IMR-90 (cell line): ENCODE data around the gene DHRS3.

Experiments used
- MXI1 ChIP-seq: IDR thresholded peaks from 2 replicates; pipeline ENCODE4 v1.6.1; 2012; ENCODE audit warnings: low read depth, mild to moderate bottlenecking, low read length, moderate library complexity, borderline replicate concordance
- POLR2A ChIP-seq: IDR thresholded peaks from 2 replicates; pipeline ENCODE4 v1.6.1; 2012; ENCODE audit warnings: mild to moderate bottlenecking, low read depth, low read length
- TF ChIP-seq, protein P1 (sequence below): conservative IDR thresholded peaks from 2 replicates; pipeline ENCODE4 v1.5.1; 2012; ENCODE audit warnings: mild to moderate bottlenecking, low read depth, low read length, improper control_type of control experiment

DNA sequence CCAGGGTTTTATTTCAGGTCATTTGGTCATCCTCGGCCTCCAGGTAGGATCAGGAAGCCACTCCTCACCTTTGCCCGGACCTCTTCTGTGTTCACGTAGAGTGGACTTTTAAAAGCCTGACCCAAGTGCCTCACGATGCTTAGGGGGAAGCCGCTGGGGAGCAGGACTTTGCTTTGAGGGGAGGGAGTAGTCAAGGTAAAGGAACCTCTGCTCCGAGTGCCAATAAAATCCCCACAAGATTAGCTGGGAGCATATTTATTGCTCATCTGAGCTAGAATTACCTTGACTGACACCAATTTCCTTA is 603 bp upstream of the DHRS3 start:
- TF ChIP-seq, protein P1, sequence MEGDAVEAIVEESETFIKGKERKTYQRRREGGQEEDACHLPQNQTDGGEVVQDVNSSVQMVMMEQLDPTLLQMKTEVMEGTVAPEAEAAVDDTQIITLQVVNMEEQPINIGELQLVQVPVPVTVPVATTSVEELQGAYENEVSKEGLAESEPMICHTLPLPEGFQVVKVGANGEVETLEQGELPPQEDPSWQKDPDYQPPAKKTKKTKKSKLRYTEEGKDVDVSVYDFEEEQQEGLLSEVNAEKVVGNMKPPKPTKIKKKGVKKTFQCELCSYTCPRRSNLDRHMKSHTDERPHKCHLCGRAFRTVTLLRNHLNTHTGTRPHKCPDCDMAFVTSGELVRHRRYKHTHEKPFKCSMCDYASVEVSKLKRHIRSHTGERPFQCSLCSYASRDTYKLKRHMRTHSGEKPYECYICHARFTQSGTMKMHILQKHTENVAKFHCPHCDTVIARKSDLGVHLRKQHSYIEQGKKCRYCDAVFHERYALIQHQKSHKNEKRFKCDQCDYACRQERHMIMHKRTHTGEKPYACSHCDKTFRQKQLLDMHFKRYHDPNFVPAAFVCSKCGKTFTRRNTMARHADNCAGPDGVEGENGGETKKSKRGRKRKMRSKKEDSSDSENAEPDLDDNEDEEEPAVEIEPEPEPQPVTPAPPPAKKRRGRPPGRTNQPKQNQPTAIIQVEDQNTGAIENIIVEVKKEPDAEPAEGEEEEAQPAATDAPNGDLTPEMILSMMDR, result no peak
- TF ChIP-seq POLR2A (no peak), MXI1 (no peak)
